WERI-Rb-1 (cell line): ENCODE data around the gene RPLP2.
A peak's percentile ranks its signal among the peaks of the same experiment; 100 is the strongest.

Source experiments
- DNase-seq: peaks from one replicate; pipeline ENCODE4 v3.0.0-alpha.2; 2020
- H3K27ac ChIP-seq: fragments of 250-450 bp; sonication (Bioruptor Pico); 2 replicates; pipeline ENCODE4 v1.5.1; 2020; ENCODE audit warnings: mild to moderate bottlenecking, moderate library complexity
- H3K27me3 ChIP-seq: fragments of 250-450 bp; sonication (Bioruptor Pico); 2 replicates; pipeline ENCODE4 v1.5.1; 2021; ENCODE audit warnings: mild to moderate bottlenecking, low read depth, moderate library complexity; ENCODE audit not compliant: insufficient read depth, severe bottlenecking
- H3K36me3 ChIP-seq: fragments of 250-450 bp; sonication (Bioruptor Pico); 2 replicates; pipeline ENCODE4 v1.5.1; 2020; ENCODE audit warnings: mild to moderate bottlenecking, moderate library complexity
- H3K4me3 ChIP-seq: 2 replicates; pipeline ENCODE4 v1.5.1; 2011; ENCODE audit warnings: low read depth, mild to moderate bottlenecking, control low read depth, low read length
- H3K9me3 ChIP-seq: fragments of 250-450 bp; sonication (Bioruptor Pico); 2 replicates; pipeline ENCODE4 v1.5.1; 2021; ENCODE audit warnings: mild to moderate bottlenecking, moderate library complexity; ENCODE audit not compliant: severe bottlenecking
- CTCF ChIP-seq: IDR thresholded peaks from 2 replicates; pipeline ENCODE4 v1.5.1; 2011; ENCODE audit warnings: low read depth, mild to moderate bottlenecking, control low read depth, inconsistent platforms, low read length

The RPLP2 gene

GRCh38 chr11:833114-833791, 23.5 kb downstream of the RPLP2 start:
- TF ChIP-seq CTCF, result no peak
- DNase-seq, result no peak
- Histone ChIP-seq H3K9me3 (no peaks in the 10 kb centered on the region), H3K36me3 (peaks cover 44% of the 10 kb centered on the region), H3K27me3 (no peaks in the 10 kb centered on the region), H3K4me3 (peak overlapping the region; percentile 51), H3K27ac (peak overlapping the region; percentile 96)

GRCh38 chr11:833849-834311, 24.1 kb downstream of the RPLP2 start:
- H3K27ac ChIP-seq, result peak overlapping the region; percentile 96
- TF ChIP-seq CTCF, result no peak
- H3K27me3 ChIP-seq, result no peaks in the 10 kb centered on the region
- H3K36me3 ChIP-seq, result peaks cover 50% of the 10 kb centered on the region
- no peaks in the 10 kb centered on the region for H3K9me3 ChIP-seq
- DNase-seq, result no peak
- peak overlapping the region; percentile 51 for H3K4me3 ChIP-seq

GRCh38 chr11:834371-835316, 24.9 kb downstream of the RPLP2 start:
- H3K36me3 ChIP-seq, result peaks cover 58% of the 10 kb centered on the region
- H3K9me3 ChIP-seq, result no peaks in the 10 kb centered on the region
- TF ChIP-seq CTCF, result no peak
- H3K27ac ChIP-seq, result peak overlapping the region; percentile 96
- H3K4me3 ChIP-seq, result no peak overlapping the region
- no peak for DNase-seq
- H3K27me3 ChIP-seq, result no peaks in the 10 kb centered on the region

- no peaks in the 10 kb centered on the region for H3K9me3 ChIP-seq
- DNase-seq, result no peak
- H3K4me3 ChIP-seq, result no peak overlapping the region
- TF ChIP-seq CTCF, result no peak
- peaks cover 74% of the 10 kb centered on the region for H3K36me3 ChIP-seq
- H3K27me3 ChIP-seq, result no peaks in the 10 kb centered on the region
- H3K27ac ChIP-seq, result no peak overlapping the region
These were observed 26.5 kb downstream of the RPLP2 start for GRCh38 chr11:836274-836673.

- no peak for TF ChIP-seq CTCF
- no peaks in the 10 kb centered on the region for H3K27me3 ChIP-seq
- H3K9me3 ChIP-seq, result no peaks in the 10 kb centered on the region
- H3K27ac ChIP-seq, result no peak overlapping the region; the same call in 1 of the 2 replicates
- peaks cover 79% of the 10 kb centered on the region for H3K36me3 ChIP-seq
- no peak for DNase-seq
- H3K4me3 ChIP-seq, result no peak overlapping the region
These were observed 26.9 kb downstream of the RPLP2 start for GRCh38 chr11:836700-837099.
